Neural progenitor cell (in vitro differentiated cells): Measurements from ENCODE around the gene DPPA3. TPM values are rescaled to one million over a fixed set of nuclear protein-coding genes. Genes with fewer than 3 reads are reported as not detected.

ENCODE experiments used
- DNase-seq: peaks from one replicate; pipeline ENCODE4 v3.0.0-alpha.2; 2016; ENCODE audit warnings: low spot score
- H2AFZ ChIP-seq: fragments of 200-600 bp; sonication (generic); replicated peaks from 2 replicates; pipeline ENCODE4 v1.6.1; 2016; ENCODE audit warnings: antibody characterized with exemption
- H3F3A ChIP-seq: fragments of 200-600 bp; sonication (generic); 2 replicates; pipeline ENCODE4 v1.6.1; 2016; ENCODE audit warnings: antibody characterized with exemption, low read depth
- H3K27ac ChIP-seq: fragments of 200-600 bp; sonication (generic); 2 replicates; pipeline ENCODE4 v1.5.1; 2016; ENCODE audit warnings: mild to moderate bottlenecking
- H3K27me3 ChIP-seq: fragments of 200-600 bp; sonication (generic); 2 replicates; pipeline ENCODE4 v1.6.1; 2016; ENCODE audit warnings: mild to moderate bottlenecking, moderate library complexity
- H3K36me3 ChIP-seq: fragments of 200-600 bp; sonication (generic); 2 replicates; pipeline ENCODE4 v1.5.1; 2016
- H3K4me1 ChIP-seq: fragments of 200-600 bp; sonication (generic); 2 replicates; pipeline ENCODE4 v1.6.1; 2016; ENCODE audit warnings: mixed run types
- H3K4me2 ChIP-seq: fragments of 200-600 bp; sonication (generic); 2 replicates; pipeline ENCODE4 v1.6.1; 2016
- H3K4me3 ChIP-seq: fragments of 200-600 bp; sonication (generic); 2 replicates; pipeline ENCODE4 v1.5.1; 2016
- H3K79me2 ChIP-seq: fragments of 200-600 bp; sonication (generic); 2 replicates; pipeline ENCODE4 v1.6.1; 2016; ENCODE audit warnings: low read depth
- H3K9ac ChIP-seq: fragments of 200-600 bp; sonication (generic); 2 replicates; pipeline ENCODE4 v1.6.1; 2016
- H3K9me3 ChIP-seq: fragments of 200-600 bp; sonication (generic); 2 replicates; pipeline ENCODE4 v1.5.1; 2016; ENCODE audit warnings: low read depth
- H4K20me1 ChIP-seq: fragments of 200-600 bp; sonication (generic); 2 replicates; pipeline ENCODE4 v1.6.1; 2016; ENCODE audit warnings: low read depth
- H3K27ac Mint-ChIP-seq: 3 replicates; pipeline ENCODE4 v1.8.0; 2021; ENCODE audit warnings: mixed read lengths
- H3K27me3 Mint-ChIP-seq: 2 replicates; pipeline ENCODE4 v1.8.0; 2022; ENCODE audit warnings: low read depth, mild to moderate bottlenecking, inconsistent platforms, moderate library complexity, mixed read lengths; ENCODE audit not compliant: insufficient read depth
- H3K36me3 Mint-ChIP-seq: 3 replicates; pipeline ENCODE4 v1.8.0; 2021; ENCODE audit warnings: mixed read lengths
- H3K4me1 Mint-ChIP-seq: 3 replicates; pipeline ENCODE4 v1.8.0; 2021; ENCODE audit warnings: mixed read lengths
- H3K4me3 Mint-ChIP-seq: 3 replicates; pipeline ENCODE4 v1.8.0; 2021; ENCODE audit warnings: mild to moderate bottlenecking, moderate library complexity, mixed read lengths
- H3K9me3 Mint-ChIP-seq: 3 replicates; pipeline ENCODE4 v1.8.0; 2020; ENCODE audit warnings: mixed read lengths
- EZH2 ChIP-seq: fragments of 200-600 bp; sonication (generic); IDR thresholded peaks from 2 replicates; pipeline ENCODE4 v1.6.1; 2017; ENCODE audit warnings: antibody characterized with exemption, mild to moderate bottlenecking, moderate library complexity
- EZH2phosphoT487 ChIP-seq: fragments of 200-600 bp; sonication (generic); IDR thresholded peaks from 2 replicates; pipeline ENCODE4 v1.6.1; 2017; ENCODE audit warnings: antibody characterized with exemption
- total RNA-seq: library from RNA; depleted of rRNA; stranded (reverse); fragments of >200 nt; gene quantifications from 2 replicates; pipeline ENCODE4 v1.2.3, GENCODE V29; 2015; ENCODE audit warnings: low replicate concordance
- TF ChIP-seq, protein P1 (sequence below): fragments of 200-600 bp; sonication (generic); IDR thresholded peaks from 2 replicates; pipeline ENCODE4 v1.5.1; 2017; ENCODE audit warnings: antibody characterized with exemption, mild to moderate bottlenecking

DPPA3 gene
- total RNA-seq, 1 donor from 2014 or later = 0.13 TPM

DNA sequence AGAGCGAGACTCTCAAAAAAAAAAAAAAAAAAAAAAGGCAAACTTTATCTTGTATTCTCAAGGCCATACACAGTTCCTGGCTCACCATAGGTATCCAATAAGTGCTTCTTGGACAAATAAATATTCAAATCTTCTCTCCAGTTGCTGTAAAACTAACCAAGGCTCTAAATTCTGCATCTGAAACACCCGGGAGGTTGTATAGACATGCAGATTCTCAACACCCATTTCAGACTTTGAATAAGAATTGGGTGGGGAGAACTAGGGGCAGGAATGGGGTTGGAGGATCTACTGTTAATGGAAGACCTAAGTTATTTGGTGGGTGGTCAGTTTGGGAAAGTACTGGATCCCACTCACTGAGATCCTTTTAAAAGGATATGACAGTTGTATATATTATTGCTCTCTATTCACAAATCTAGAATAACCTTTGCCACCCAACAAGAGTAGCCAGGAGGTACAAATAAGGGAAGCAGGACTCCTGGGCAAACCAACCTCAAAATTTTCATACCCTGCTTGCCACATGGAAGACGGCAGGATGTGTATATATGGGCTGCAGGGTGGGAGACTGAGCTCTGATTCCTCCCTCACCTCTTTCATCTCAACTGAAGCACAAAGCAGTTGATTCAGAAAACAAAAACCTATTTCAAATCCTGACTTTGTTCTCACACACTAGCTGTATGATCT is 16.5 kb upstream of the DPPA3 start:
- H3K27ac Mint-ChIP-seq = no peak overlapping the region

DNA sequence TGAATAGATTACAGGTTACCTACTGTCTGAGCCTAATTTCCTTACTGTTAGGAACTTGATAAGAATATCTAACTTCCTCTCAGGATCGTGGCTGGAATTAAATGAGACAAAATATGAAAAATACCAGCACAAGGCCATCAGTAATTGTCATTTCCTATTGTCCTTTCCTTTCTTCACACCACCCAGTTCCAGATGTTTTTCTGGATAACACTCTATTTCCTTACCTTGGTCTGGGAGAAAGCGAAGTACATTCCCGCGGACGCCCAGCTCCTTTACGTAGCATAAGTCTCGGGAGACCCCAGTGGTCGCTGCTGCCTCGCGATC is 16.0 kb upstream of the DPPA3 start:
- H3K4me1 ChIP-seq = no peaks in the 10 kb centered on the region
- Mint-ChIP-seq H3K9me3 (no peaks in the 10 kb centered on the region), H3K27ac (no peak overlapping the region), H3K4me3 (no peak overlapping the region), H3K4me1 (no peaks in the 10 kb centered on the region), H3K36me3 (no peaks in the 10 kb centered on the region), H3K27me3 (peaks cover 3% of the 10 kb centered on the region)
- peak overlapping the region; percentile 79 for H2AFZ ChIP-seq
- DNase-seq = no peak
- TF ChIP-seq EZH2phosphoT487 = no peak
- no peak for TF ChIP-seq EZH2
- TF ChIP-seq, protein P1, sequence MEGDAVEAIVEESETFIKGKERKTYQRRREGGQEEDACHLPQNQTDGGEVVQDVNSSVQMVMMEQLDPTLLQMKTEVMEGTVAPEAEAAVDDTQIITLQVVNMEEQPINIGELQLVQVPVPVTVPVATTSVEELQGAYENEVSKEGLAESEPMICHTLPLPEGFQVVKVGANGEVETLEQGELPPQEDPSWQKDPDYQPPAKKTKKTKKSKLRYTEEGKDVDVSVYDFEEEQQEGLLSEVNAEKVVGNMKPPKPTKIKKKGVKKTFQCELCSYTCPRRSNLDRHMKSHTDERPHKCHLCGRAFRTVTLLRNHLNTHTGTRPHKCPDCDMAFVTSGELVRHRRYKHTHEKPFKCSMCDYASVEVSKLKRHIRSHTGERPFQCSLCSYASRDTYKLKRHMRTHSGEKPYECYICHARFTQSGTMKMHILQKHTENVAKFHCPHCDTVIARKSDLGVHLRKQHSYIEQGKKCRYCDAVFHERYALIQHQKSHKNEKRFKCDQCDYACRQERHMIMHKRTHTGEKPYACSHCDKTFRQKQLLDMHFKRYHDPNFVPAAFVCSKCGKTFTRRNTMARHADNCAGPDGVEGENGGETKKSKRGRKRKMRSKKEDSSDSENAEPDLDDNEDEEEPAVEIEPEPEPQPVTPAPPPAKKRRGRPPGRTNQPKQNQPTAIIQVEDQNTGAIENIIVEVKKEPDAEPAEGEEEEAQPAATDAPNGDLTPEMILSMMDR = no peak
- H3F3A ChIP-seq = no peaks in the 10 kb centered on the region
- H3K4me2 ChIP-seq = no peak overlapping the region
- H3K27me3 ChIP-seq = no peaks in the 10 kb centered on the region
- H3K9ac ChIP-seq = no peak overlapping the region
- H3K27ac ChIP-seq = no peak overlapping the region
- H3K4me3 ChIP-seq = no peak overlapping the region
- no peaks in the 10 kb centered on the region for H3K36me3 ChIP-seq
- H4K20me1 ChIP-seq = no peaks in the 10 kb centered on the region
- H3K79me2 ChIP-seq = no peaks in the 10 kb centered on the region
- no peaks in the 10 kb centered on the region for H3K9me3 ChIP-seq

More for the DNA sequence above, 16.5 kb upstream of the DPPA3 start:
- H3K36me3 Mint-ChIP-seq = no peaks in the 10 kb centered on the region
- DNase-seq = no peak
- Histone ChIP-seq H3F3A (no peaks in the 10 kb centered on the region), H3K4me2 (no peak overlapping the region), H2AFZ (no peak overlapping the region), H4K20me1 (no peaks in the 10 kb centered on the region), H3K4me3 (no peak overlapping the region), H3K79me2 (no peaks in the 10 kb centered on the region), H3K9me3 (no peaks in the 10 kb centered on the region), H3K27me3 (no peaks in the 10 kb centered on the region), H3K36me3 (no peaks in the 10 kb centered on the region), H3K4me1 (no peaks in the 10 kb centered on the region), H3K9ac (no peak overlapping the region), H3K27ac (no peak overlapping the region)
- peaks cover 3% of the 10 kb centered on the region for H3K27me3 Mint-ChIP-seq
- H3K4me1 Mint-ChIP-seq = no peaks in the 10 kb centered on the region
- TF ChIP-seq EZH2 = no peak
- TF ChIP-seq, protein P1 = no peak
- TF ChIP-seq EZH2phosphoT487 = no peak
- H3K4me3 Mint-ChIP-seq = no peak overlapping the region
- H3K9me3 Mint-ChIP-seq = no peaks in the 10 kb centered on the region

DNA sequence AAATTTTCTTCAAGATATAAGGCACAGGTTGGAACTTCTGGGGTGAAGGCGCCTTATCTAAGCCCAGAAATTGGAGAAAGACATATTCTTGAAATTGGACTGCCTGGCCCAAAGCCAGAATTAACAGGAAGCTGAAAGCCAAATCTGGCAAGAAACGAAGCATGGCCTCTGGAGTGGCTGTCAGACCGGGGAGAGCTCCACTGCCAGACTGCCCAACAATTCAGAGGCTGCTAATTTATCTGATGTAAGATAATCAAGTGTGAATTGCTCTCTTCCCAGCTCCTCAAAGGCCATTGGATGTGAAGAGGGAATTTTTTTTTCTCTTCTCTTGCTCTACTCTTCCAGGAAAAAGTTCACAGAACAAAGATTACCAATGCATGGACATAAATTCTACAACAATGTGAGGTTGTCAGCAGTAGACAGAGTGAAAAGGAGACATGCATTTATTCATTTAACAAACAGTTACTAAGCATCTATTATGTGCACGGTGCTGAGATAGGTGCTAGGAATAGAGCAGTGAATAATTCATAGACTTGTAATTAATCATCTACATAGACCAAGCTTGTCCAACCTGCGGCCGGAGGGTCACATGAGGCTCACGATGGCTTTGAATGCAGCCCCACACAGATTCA is 15.6 kb upstream of the DPPA3 start, which contains the start of gene GDF3:
Gene GDF3, minus strand, starts transcription at position 210 of the 632 bp plus-strand sequence. Its CDS starts 47 bp downstream, at position 163.
- Histone ChIP-seq H3K79me2 (no peaks in the 10 kb centered on the region), H3K27me3 (no peaks in the 10 kb centered on the region), H3K4me3 (no peak within 1 kb of the TSS), H4K20me1 (no peaks in the 10 kb centered on the region), H3K27ac (no peak within 1 kb of the TSS), H3K4me2 (no peak within 1 kb of the TSS), H3K36me3 (no peaks in the 10 kb centered on the region), H3K4me1 (no peaks in the 10 kb centered on the region), H2AFZ (peak within 1 kb of the TSS; percentile 79), H3K9ac (no peak within 1 kb of the TSS), H3F3A (no peaks in the 10 kb centered on the region), H3K9me3 (no peaks in the 10 kb centered on the region)
- Mint-ChIP-seq H3K4me3 (no peak within 1 kb of the TSS), H3K36me3 (no peaks in the 10 kb centered on the region), H3K27me3 (peaks cover 3% of the 10 kb centered on the region), H3K27ac (no peak within 1 kb of the TSS), H3K4me1 (no peaks in the 10 kb centered on the region), H3K9me3 (no peaks in the 10 kb centered on the region)
- TF ChIP-seq, protein P1 = no peak
- no peak for TF ChIP-seq EZH2phosphoT487
- no peak for TF ChIP-seq EZH2
- no peak for DNase-seq
